Measurements from ENCODE around the gene TRABD2B.
"Not testable (repeated sequence)": the region's sequence is repeated elsewhere in the genome, so short reads cannot be mapped to it uniquely, and the experiment has no call there.

TRABD2B gene

GRCh38 chr1:47964636-47965035 is 32.5 kb downstream of the TRABD2B start:
- no peak for TF ChIP-seq CTCF (IDR thresholded peaks at IDR 0.05; ENCODE audit: control insufficient read depth, extremely low read depth, insufficient read depth)
- no peak for DNase-seq (ENCODE audit: low read depth)

GRCh38 chr1:47963568-47964358 is 33.4 kb downstream of the TRABD2B start:
- no peak for TF ChIP-seq CTCF (IDR thresholded peaks at IDR 0.05; ENCODE audit: control insufficient read depth, extremely low read depth, insufficient read depth)
- peak; percentile 92 for DNase-seq (ENCODE audit: low read depth)
- H3K4me3 ChIP-seq (ENCODE audit: low read depth, low read length) = no peak overlapping the region

More at GRCh38 chr1:47964636-47965035, 32.5 kb downstream of the TRABD2B start:
- H3K4me3 ChIP-seq (ENCODE audit: low read depth, low read length) = no peak overlapping the region

- no peak for TF ChIP-seq CTCF (IDR thresholded peaks at IDR 0.05; ENCODE audit: control insufficient read depth, extremely low read depth, insufficient read depth)
- peak; percentile 34 for DNase-seq (ENCODE audit: low read depth)
Measured at GRCh38 chr1:47962750-47963492, 34.3 kb downstream of the TRABD2B start.

GRCh38 chr1:47961835-47962234 is 35.4 kb downstream of the TRABD2B start:
- DNase-seq (ENCODE audit: low read depth); H3K4me3 ChIP-seq (ENCODE audit: low read depth, low read length): not testable (repeated sequence)

More at GRCh38 chr1:47962750-47963492, 34.3 kb downstream of the TRABD2B start:
- no peak overlapping the region for H3K4me3 ChIP-seq (ENCODE audit: low read depth, low read length)

GRCh38 chr1:47956491-47956890 is 40.7 kb downstream of the TRABD2B start:
- not testable (repeated sequence) for DNase-seq (ENCODE audit: low read depth); H3K4me3 ChIP-seq (ENCODE audit: low read depth, low read length)

- no peak overlapping the region for H3K4me3 ChIP-seq (ENCODE audit: low read depth, low read length)
- no peak for TF ChIP-seq CTCF (IDR thresholded peaks at IDR 0.05; ENCODE audit: control insufficient read depth, extremely low read depth, insufficient read depth)
- no peak for DNase-seq (ENCODE audit: low read depth)
Measured at GRCh38 chr1:47953661-47954060, 43.5 kb downstream of the TRABD2B start.

GRCh38 chr1:47951545-47952235 is 45.5 kb downstream of the TRABD2B start:
- no peak overlapping the region for H3K4me3 ChIP-seq (ENCODE audit: low read depth, low read length)
- no peak for DNase-seq (ENCODE audit: low read depth)
- TF ChIP-seq CTCF (IDR thresholded peaks at IDR 0.05; ENCODE audit: control insufficient read depth, extremely low read depth, insufficient read depth) = no peak
